ENCODE measurements around the gene KCND3.

The KCND3 gene

DNA sequence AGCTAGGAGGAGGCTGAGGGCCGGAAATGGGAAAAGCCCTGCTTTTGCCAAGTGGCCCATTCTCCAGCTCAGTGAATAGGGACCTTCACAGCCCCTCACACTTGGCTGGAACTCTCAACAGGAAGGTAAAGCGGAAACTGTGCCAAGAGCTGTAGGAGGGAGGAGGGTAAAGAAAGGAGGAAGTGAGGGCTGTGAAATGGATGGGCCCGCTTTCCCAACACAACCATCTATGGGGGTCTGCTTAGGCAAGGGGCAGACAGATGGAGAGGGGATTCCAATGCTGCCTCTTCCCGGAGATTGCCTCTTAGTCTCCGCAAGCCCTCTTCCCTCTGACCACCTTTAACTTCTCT is 255.5 kb downstream of the KCND3 start:
- H3K4me3 ChIP-seq (ENCODE audit: low read length): no peak overlapping the region
- TF ChIP-seq ZNF274 (IDR thresholded peaks at IDR 0.05; ENCODE audit: low read depth, low read length): no peak

DNA sequence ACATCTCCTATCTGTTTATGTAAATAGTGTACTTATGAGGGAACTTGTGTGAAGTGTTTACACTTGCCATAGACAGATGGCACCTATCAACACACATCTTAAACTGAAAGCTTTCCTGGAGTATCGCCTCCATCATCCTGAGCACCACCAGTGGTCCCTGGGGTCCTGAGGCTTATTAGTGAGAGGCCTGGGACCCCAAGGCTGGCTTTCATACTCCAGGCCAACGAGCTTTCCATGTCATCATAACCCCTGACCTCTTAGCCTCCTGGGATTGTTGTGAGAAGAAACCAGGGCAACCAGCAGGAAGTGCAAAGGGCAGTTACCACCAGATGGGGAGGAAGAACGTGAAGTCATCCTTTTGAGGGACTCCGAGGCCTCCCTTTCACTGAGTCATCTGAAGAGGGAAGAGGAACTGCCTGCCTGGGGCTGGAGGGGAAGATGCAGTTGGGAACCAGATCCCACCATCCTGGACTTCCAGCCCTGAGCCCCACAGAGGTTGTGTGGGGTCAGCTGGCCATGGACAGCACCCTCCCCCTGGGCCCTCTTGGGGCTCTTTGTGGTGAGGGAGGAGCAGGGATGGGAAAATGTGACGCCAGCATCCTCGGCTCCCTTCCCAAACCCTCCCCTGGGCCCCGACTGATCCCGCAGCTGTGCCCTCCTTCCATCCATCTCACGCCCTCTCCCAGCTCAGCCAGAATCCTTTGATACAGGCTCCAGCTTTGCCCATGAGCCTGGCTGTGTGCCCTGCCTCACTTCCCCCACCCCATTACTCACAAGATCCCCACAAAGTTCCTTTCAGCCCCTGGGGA is 256.1 kb downstream of the KCND3 start:
- TF ChIP-seq ZNF274 (IDR thresholded peaks at IDR 0.05; ENCODE audit: low read depth, low read length): no peak
- H3K4me3 ChIP-seq (ENCODE audit: low read length): no peak overlapping the region

DNA sequence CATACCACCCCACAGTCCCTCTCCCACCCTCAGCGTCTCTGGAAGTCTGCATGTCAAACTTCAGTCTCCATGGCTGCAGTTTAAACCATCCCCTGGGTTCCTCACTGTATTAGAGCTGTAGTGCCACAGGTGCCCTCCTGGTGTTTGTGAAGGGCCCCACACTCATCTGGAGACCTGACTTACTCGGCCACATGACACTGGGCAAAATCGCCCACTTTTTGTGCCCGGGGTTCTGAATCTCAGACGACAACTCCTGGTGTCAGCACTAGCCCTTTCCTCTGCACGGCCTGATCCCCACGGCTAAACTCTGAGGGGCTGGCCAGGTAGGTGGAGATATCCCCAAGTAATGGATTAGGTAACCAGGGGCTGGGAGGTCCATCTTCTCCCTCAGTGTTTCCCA is 256.8 kb downstream of the KCND3 start:
- TF ChIP-seq ZNF274 (IDR thresholded peaks at IDR 0.05; ENCODE audit: low read depth, low read length): no peak
- H3K4me3 ChIP-seq (ENCODE audit: low read length): no peak overlapping the region

DNA sequence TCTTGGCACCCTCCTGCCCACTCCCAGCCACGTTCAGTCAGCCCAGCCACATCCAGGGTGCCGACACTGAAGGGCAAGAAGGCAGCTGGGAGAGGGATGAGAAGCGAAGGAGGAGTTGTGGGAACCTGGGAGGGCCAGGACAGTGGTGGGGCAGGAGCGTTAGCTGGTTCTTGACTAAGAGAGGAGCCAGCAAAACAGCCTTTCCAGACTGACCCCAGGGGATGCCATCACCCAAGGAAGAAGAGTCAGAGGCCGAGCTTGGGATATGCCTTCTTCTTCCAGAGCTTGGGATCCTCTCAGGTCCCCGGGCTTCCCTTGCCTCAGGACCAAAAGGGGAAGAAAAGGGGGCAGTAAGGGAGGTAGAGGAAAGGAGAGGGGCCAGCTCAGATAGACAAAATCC is 257.5 kb downstream of the KCND3 start:
- TF ChIP-seq ZNF274 (IDR thresholded peaks at IDR 0.05; ENCODE audit: low read depth, low read length): no peak
- no peak overlapping the region for H3K4me3 ChIP-seq (ENCODE audit: low read length)

DNA sequence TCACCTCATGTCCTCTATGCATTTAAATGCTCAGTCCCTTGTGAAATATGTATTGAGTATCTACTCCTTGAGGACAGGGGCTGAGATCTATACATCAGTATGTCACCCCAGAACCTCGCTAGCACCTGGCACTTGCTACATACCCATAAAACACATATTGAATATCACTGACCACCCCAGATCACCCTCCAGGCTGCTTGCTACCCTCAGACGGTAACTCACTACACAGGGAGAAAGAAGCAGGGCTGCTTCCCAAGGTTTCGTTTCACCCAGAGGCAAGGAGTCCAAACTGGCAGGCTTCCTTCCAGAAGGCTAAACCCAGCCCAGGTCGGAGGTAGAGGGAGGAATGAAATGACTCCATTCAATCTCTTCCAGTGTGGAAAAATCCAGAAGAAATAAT is 258.8 kb downstream of the KCND3 start:
- TF ChIP-seq ZNF274 (IDR thresholded peaks at IDR 0.05; ENCODE audit: low read depth, low read length): no peak
- H3K4me3 ChIP-seq (ENCODE audit: low read length): no peak overlapping the region

DNA sequence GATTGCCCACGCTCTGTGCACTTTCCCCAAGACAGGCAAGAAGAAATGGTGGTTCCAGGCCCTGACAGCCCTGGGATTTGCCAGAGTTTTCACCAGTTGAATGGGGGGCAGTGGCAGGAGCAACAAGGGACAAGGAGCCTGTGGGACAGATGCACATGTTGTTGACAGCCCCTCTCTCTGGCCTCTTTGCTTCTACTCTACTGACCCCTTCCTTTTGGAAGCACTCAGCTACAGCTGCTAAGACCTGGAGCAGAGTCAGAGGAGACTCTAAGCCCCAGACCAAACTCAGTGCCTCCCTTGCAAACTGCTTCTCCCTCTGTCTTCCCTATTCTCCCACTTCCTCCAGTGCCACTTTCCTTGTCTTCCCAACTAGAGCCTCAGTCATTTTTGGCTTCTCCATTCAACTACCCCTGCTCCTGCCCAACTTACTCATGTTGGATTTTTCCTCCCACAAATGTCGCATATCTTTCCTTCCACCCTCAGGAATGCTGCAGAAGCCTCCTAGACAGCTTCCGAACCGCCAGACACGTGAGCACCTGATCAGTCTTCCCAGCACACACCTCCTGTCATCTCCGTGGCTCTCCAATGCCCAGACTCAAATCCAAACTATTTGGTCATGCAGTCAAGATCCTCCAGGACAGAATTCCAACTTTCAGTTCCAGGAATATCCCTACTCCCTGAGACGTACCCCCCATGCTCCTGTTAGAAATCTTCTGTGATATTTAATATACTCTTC is 259.4 kb downstream of the KCND3 start:
- H3K4me3 ChIP-seq (ENCODE audit: low read length): no peak overlapping the region
- no peak for TF ChIP-seq ZNF274 (IDR thresholded peaks at IDR 0.05; ENCODE audit: low read depth, low read length)

DNA sequence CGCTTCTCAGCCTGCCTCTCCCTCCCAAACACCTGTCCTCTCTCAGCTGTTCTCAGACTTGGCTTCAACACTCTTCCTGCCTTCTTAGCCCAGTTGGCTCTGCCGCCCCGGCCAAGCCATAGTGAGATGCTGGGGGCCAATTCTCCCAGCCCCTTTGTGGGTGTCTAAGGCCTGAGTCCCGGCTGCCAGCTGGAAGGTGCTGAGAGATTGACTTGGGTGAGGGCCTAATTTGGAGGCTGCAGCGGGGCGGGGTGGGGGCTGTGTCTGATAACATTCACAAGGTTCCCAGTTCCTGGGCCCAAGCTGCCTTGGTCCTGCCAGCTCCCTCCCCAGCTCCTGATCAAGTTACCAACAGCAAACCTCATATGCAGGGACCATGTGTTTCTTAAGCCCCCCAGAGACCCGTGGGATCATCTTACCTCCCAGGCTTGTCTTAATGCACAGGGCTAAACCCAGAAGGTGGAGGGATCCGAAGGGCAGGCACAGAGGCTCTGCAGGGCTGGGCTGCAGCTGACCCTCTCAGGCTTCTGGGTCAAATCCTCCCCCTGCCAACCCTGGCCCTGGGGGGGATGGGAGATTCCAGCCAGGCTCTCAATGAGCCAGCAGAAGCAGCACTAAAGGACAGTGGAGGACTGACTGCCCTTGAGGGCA is 260.1 kb downstream of the KCND3 start:
- H3K4me3 ChIP-seq (ENCODE audit: low read length): no peak overlapping the region
- no peak for TF ChIP-seq ZNF274 (IDR thresholded peaks at IDR 0.05; ENCODE audit: low read depth, low read length)

DNA sequence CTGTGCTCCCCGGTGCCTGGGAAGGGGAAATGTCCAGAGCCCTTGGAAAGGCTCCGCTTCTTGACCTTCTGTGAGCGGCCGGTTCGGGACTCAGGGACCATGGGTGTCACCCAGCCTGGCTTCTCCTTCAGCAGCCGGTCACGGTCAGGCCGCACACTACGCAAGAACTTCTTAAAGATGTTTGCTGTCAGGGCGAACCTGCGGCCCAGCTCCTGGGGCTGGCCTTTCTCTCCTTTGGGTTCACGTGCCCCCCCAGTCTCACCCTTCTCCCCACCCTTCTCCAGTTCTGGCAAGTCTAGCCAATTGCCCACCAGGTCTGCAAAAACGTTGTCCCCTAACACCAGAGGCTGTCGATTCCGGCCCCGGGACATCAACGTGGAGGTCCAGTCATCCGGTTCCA is 262.4 kb downstream of the KCND3 start:
- no peak overlapping the region for H3K4me3 ChIP-seq (ENCODE audit: low read length)
- no peak for TF ChIP-seq ZNF274 (IDR thresholded peaks at IDR 0.05; ENCODE audit: low read depth, low read length)

DNA sequence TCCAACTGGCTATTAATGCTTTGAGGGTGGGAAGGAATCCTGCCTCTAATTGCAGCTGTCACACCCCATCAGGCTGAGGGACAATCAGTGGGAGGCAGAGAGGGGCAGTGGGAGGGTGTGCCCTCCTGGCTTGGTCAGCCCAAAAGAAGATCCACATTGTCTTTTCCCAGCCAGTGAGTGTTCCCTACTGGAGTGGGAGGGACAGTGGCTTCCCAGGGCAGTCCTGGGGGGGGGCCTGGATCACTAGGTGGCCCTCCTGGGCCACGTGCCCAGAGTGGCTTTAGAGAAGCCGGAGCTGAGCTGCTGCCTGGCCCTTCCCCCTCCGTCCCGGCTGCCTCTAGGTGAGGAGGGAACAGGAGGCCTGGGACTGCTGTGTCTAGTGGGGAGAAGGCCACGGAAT is 264.3 kb downstream of the KCND3 start:
- no peak overlapping the region for H3K4me3 ChIP-seq (ENCODE audit: low read length)
- TF ChIP-seq ZNF274 (IDR thresholded peaks at IDR 0.05; ENCODE audit: low read depth, low read length): no peak

DNA sequence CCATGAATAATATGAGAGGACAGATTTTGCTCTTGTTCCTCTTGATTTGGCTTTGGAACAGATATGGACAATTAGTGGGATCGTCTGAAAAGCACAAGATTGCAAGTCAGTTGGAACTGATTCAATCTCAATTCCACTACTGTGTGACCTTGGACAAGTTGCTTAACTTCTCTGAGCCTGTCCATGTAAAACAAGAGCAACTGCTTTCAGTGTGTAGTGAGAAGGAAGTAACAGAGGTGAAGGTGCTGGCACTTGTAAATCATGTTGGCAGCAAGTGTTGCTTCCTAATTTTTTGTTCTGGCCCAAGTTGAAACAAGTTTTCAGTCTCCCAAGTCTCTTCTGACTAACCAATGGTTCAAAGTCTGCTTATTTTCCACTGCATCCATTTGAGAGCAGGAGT is 265.6 kb downstream of the KCND3 start:
- TF ChIP-seq ZNF274 (IDR thresholded peaks at IDR 0.05; ENCODE audit: low read depth, low read length): no peak
- H3K4me3 ChIP-seq (ENCODE audit: low read length): no peak overlapping the region

DNA sequence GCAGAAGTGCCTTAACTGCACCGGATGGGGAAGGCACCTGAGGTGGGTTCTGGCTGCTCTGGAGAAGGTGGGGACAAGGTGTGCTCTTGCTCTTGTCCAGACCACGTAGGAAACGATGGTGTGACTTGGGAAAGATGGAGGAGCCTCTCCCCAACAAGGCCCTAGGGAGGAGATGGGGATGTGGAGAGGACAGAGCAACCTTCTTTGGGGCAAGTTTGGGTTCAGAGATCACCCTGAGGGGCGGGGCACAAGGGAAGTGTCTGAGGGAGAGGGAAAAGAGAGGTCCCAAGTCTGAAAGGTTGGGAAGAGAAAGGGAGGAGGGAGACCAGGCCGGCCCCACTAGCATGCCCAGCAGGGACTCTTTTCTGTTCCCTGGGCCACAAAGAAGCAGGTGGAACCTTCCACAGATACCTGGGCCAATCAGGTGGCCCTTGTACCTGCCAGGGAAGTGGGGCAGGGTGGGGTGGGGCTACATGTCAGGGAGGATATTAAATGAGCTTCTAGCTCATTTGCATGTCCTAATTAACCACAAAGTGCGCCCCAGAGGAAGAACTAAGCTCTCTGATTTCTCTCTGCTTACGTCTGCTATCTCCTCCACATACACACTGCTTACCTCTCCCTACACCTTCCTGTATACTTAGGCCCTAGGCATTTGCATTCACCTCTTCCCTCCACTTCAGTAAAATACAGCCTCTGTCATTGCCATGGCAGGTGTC is 266.2 kb downstream of the KCND3 start:
- TF ChIP-seq ZNF274 (IDR thresholded peaks at IDR 0.05; ENCODE audit: low read depth, low read length): no peak
- H3K4me3 ChIP-seq (ENCODE audit: low read length): no peak overlapping the region

DNA sequence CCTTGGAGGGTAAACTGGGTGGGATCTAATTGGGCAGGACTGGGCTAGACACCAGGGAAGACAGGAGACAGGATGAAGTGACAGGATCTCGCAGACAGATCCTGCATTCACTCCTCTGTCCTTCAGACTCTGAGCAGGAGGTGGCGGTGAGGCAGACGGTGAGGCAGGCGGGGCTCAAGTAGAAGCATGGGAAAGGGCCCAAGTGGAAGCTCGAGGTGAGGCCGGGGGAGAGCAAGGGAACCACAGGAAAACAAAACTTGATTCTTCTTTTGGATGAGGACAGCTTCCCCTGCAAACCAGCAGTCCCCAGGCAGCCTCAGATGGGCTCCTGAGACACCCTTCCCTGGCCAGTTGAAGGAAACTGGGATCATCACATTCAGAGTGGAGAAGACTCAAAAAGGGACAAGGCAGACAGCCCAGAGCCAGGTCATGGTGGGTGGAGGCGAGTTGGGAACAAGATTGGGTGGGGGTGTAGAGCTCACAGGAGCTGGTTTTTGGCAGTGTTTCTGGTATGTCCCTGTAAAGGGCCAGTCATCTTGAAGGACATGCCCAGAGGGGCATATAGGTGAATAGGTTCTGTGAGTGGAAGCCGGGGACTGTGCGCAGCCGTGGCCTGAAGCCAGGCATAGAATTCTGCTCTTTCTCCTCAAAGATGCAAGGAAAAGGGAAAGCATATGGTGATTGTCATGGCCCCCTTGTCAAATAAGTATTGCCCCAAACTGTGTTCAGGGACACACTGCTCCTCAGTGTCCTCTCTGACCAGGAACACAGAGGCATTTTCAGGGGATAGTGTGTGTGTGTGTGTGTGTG is 268.3 kb downstream of the KCND3 start:
- no peak overlapping the region for H3K4me3 ChIP-seq (ENCODE audit: low read length)
- TF ChIP-seq ZNF274 (IDR thresholded peaks at IDR 0.05; ENCODE audit: low read depth, low read length): no peak

All from GM08714 (cell line).